ENCODE data around the gene MYLK. TPM values are rescaled to one million over a fixed set of nuclear protein-coding genes. Genes with fewer than 3 reads are reported as not detected.

Gene MYLK
- total and polyA plus RNA-seq, 2 donors (not counting 1 experiment from before 2014, with no cell fraction given), result 0.51 TPM; not detected in 1

DNA sequence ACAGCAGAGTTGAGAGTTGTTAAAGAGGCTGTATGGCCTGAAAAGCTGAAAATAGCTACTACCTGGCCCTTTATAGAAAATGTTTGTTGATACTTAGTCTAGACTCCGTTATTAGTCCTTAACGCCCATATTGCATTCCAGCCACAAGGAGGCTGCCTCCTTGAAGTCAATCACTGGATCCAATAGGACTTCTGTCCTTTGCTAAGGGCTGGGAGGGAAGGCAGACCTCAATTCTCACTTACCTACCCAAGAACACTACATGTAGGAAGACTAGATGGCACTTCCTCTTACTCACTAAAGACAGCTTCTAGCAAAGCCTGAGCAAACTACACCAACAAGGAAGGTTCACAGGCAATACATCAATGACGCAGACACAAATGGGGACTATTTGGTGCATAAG is 159.8 kb downstream of the MYLK start:
- TF ChIP-seq, protein P1, sequence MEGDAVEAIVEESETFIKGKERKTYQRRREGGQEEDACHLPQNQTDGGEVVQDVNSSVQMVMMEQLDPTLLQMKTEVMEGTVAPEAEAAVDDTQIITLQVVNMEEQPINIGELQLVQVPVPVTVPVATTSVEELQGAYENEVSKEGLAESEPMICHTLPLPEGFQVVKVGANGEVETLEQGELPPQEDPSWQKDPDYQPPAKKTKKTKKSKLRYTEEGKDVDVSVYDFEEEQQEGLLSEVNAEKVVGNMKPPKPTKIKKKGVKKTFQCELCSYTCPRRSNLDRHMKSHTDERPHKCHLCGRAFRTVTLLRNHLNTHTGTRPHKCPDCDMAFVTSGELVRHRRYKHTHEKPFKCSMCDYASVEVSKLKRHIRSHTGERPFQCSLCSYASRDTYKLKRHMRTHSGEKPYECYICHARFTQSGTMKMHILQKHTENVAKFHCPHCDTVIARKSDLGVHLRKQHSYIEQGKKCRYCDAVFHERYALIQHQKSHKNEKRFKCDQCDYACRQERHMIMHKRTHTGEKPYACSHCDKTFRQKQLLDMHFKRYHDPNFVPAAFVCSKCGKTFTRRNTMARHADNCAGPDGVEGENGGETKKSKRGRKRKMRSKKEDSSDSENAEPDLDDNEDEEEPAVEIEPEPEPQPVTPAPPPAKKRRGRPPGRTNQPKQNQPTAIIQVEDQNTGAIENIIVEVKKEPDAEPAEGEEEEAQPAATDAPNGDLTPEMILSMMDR (IDR thresholded peaks at IDR 0.05), result no peak
- no peak for TF ChIP-seq EZH2 (IDR thresholded peaks at IDR 0.05; ENCODE audit: borderline replicate concordance, insufficient read depth, low read depth, low read length, poor library complexity, severe bottlenecking)
- Histone ChIP-seq H3K27me3 (replicated peaks in 1 of 4; ENCODE audit: control extremely low read depth in 1 of 4, control insufficient read depth in 3 of 4, insufficient read depth in 4 of 4, low read length in 3 of 4) (peaks cover 0 to 5% (median 0%) of the 10 kb centered on the region in 4 experiments), H4K20me1 (ENCODE audit: control insufficient read depth, insufficient read depth, low read length, poor library complexity, severe bottlenecking) (no peaks in the 10 kb centered on the region), H3K9me3 (ENCODE audit: control extremely low read depth in 1 of 3, control insufficient read depth in 2 of 3, insufficient read depth in 1 of 3, low read length in 2 of 3) (no peaks in the 10 kb centered on the region), H3K4me2 (replicated peaks; ENCODE audit: low read depth, low read length, poor library complexity, severe bottlenecking) (no peak overlapping the region), H3K36me3 (replicated peaks in 1 of 2; ENCODE audit: control extremely low read depth in 1 of 2, control insufficient read depth in 1 of 2, extremely low read depth in 1 of 2, insufficient read depth in 2 of 2, low read length in 1 of 2) (no peaks in the 10 kb centered on the region), H3K4me1 (ENCODE audit: control insufficient read depth in 2 of 2, insufficient read depth in 2 of 2, low read length in 2 of 2) (peaks cover 0 to 4% of the 10 kb centered on the region in 2 donors), H2AFZ (ENCODE audit: insufficient read depth, low read depth, low read length, poor library complexity, severe bottlenecking) (no peak overlapping the region), H3K4me3 (ENCODE audit: control extremely low read depth in 1 of 5, extremely low read depth in 1 of 5, insufficient read depth in 1 of 5, low read depth in 2 of 5, low read length in 4 of 5) (no peak overlapping the region), H3K79me2 (ENCODE audit: control insufficient read depth, insufficient read depth, low read length) (no peaks in the 10 kb centered on the region), H3K9ac (ENCODE audit: low read length) (no peak overlapping the region), H3K27ac (ENCODE audit: low read length in 2 of 2) (no peak overlapping the region)
- ChIA-PET CTCF (interaction anchor here (0.6 to 2.2 kb wide), 16 partner anchors 10 to 783 kb away, joined by 3 to 23 read pairs (median 4); no protein-coding TSS in a partner anchor), POLR2A (no interaction called here)
- no peak overlapping the region for H3K4me3 Mint-ChIP-seq
- ATAC-seq (ENCODE audit: low read depth), result no peak
- no peaks in the 10 kb centered on the region for H3K9me3 Mint-ChIP-seq (ENCODE audit: insufficient read depth)
- no peak overlapping the region for H3K27ac Mint-ChIP-seq
- intact Hi-C loops (cut with micrococcal nuclease), result no loop called here
- DNase-seq, result no peak
- no CpG with 5 or more reads among the region's 3 CpGs for WGBS (ENCODE audit: insufficient coverage)
- H3K27me3 Mint-ChIP-seq, result peaks cover 18% of the 10 kb centered on the region
- H3K4me1 Mint-ChIP-seq, result no peaks in the 10 kb centered on the region

DNA sequence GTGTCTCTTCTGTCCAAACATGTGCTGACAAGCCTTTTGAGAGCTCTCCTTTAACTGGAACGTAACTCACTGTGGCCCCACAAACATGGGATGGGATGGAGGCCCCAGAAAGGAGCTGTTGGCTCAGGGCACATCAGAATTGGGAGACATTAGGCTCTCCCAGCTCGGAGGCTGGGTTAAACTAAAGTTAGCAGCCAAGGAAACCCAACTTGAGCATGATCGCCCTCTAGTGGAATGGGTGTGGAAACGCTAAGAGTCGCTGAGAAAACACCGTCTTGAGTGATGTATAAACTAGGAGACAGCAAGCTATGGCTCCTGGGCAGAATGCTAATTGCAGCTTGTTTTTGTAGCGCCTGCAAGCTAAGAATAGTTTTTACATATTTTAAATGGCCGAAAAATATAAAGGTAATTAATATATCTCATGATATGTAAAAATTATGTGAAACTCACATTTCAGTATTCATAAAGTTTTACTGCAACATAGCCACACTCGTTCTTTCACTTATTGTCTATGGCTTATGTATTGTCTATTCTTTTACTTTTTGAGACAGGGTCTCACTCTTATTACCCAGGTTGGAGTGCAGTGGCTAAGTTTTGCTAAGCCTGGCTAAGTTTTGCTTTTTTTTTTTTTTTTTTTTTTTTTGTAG is 160.5 kb downstream of the MYLK start:
- no peaks in the 10 kb centered on the region for H3K4me1 Mint-ChIP-seq
- ChIA-PET POLR2A (no interaction called here), CTCF (interaction anchor here (0.6 to 2.2 kb wide), 20 partner anchors 10 to 782 kb away, joined by 3 to 23 read pairs (median 4); no protein-coding TSS in a partner anchor)
- no peaks in the 10 kb centered on the region for H3K9me3 Mint-ChIP-seq (ENCODE audit: insufficient read depth)
- H3K4me3 Mint-ChIP-seq, result no peak overlapping the region
- H3K4me3 ChIP-seq (ENCODE audit: control extremely low read depth in 1 of 5, extremely low read depth in 1 of 5, insufficient read depth in 1 of 5, low read depth in 2 of 5, low read length in 4 of 5), result no peak overlapping the region
- TF ChIP-seq, protein P1 (IDR thresholded peaks at IDR 0.05), result peak; percentile 82
- TF ChIP-seq EZH2 (IDR thresholded peaks at IDR 0.05; ENCODE audit: borderline replicate concordance, insufficient read depth, low read depth, low read length, poor library complexity, severe bottlenecking), result no peak
- no peak overlapping the region for H3K27ac Mint-ChIP-seq
- peaks cover 19% of the 10 kb centered on the region for H3K27me3 Mint-ChIP-seq
- H3K9me3 ChIP-seq (ENCODE audit: control extremely low read depth in 1 of 3, control insufficient read depth in 2 of 3, insufficient read depth in 1 of 3, low read length in 2 of 3), result no peaks in the 10 kb centered on the region
- H2AFZ ChIP-seq (ENCODE audit: insufficient read depth, low read depth, low read length, poor library complexity, severe bottlenecking), result no peak overlapping the region
- ATAC-seq (ENCODE audit: low read depth) (peak; percentile 53), DNase-seq (peak; percentile 69)
- no peak overlapping the region for H3K9ac ChIP-seq (ENCODE audit: low read length)
- H4K20me1 ChIP-seq (ENCODE audit: control insufficient read depth, insufficient read depth, low read length, poor library complexity, severe bottlenecking), result no peaks in the 10 kb centered on the region
- no peak overlapping the region for H3K4me2 ChIP-seq (replicated peaks; ENCODE audit: low read depth, low read length, poor library complexity, severe bottlenecking)
- no peaks in the 10 kb centered on the region for H3K36me3 ChIP-seq (replicated peaks in 1 of 2; ENCODE audit: control extremely low read depth in 1 of 2, control insufficient read depth in 1 of 2, extremely low read depth in 1 of 2, insufficient read depth in 2 of 2, low read length in 1 of 2)
- WGBS (ENCODE audit: insufficient coverage), result 10% methylated on average over 6 of the region's 9 CpGs
- H3K4me1 ChIP-seq (ENCODE audit: control insufficient read depth in 2 of 2, insufficient read depth in 2 of 2, low read length in 2 of 2), result peaks cover 0 to 4% of the 10 kb centered on the region in 2 donors
- H3K27ac ChIP-seq (ENCODE audit: low read length in 2 of 2), result no peak overlapping the region
- intact Hi-C loops (cut with micrococcal nuclease), result loop anchor here (1.0 to 2.0 kb wide), 2 partner anchors 71 to 395 kb away; no protein-coding TSS in a partner anchor
- H3K79me2 ChIP-seq (ENCODE audit: control insufficient read depth, insufficient read depth, low read length), result no peaks in the 10 kb centered on the region
- peaks cover 0 to 5% (median 0%) of the 10 kb centered on the region in 4 experiments for H3K27me3 ChIP-seq (replicated peaks in 1 of 4; ENCODE audit: control extremely low read depth in 1 of 4, control insufficient read depth in 3 of 4, insufficient read depth in 4 of 4, low read length in 3 of 4)

Data from B cell (primary cell).